Erythroblast (primary cell): Measurements from ENCODE around the gene TOLLIP.

Experiments
- GATA1 ChIP-seq: IDR thresholded peaks from 2 replicates; pipeline ENCODE4 v1.6.1; 2011; ENCODE audit warnings: low read depth, mild to moderate bottlenecking, control low read depth, low read length, moderate library complexity
- POLR2A ChIP-seq: IDR thresholded peaks from 2 replicates; pipeline ENCODE4 v1.6.1; 2011; ENCODE audit warnings: mild to moderate bottlenecking, low read length

DNA sequence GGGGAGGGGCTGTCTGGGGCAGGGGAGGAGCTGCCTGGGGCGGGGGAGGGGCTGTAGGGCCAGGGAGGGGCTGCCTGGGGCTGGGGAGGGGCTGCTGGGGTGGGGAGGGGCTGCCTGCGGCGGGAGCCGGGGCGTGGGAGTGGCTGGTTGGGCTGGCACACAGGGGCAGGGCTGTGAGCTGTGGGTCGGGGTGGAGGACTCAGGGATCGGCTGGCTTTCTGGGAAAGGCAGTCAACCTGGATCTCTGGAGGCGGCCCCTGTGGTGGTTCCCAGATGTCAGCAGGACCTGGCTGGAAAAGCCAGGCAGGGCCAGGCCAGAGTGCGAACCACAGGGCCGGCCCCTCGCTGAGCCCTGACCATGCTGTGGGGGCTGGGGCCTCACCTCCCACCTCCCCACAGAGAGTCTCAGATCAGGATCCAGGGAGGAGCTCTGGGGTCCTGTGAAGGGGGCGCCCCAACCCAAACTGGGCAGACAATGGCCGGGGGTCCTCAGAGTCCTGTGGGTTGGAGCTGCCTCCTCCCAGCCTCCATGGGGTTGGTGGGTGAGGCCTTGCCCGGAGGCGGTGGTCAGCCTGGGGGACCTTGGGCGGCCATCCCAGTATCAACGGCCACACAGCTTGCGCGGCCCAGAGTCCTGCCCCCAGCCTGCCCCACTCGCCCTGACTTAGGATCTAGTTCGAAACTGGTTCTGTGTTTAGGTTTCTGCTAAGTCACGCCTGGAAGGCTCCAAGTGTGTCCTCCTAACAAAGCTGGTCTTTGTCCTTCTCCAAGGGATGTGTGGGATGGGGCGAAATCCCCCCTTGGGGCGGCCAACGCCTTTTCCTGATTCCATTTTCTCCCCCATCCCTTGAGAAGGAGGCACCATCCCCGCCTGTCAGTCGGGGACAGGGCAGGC, 84.7 kb downstream of the TOLLIP start:
- no peak for TF ChIP-seq POLR2A
- no peak for TF ChIP-seq GATA1
